Measurements from ENCODE around the gene FGGY.

The FGGY gene

GRCh38 chr1:59683197-59683596, 386.3 kb downstream of the FGGY start:
- TF ChIP-seq CTCF (conservative IDR thresholded peaks at IDR 0.05), result no peak
- H3K27ac ChIP-seq, result no peak overlapping the region

- no peak overlapping the region for H3K27ac ChIP-seq
- no peak for TF ChIP-seq CTCF (conservative IDR thresholded peaks at IDR 0.05)
Observed at GRCh38 chr1:59684698-59685097, 387.8 kb downstream of the FGGY start.

GRCh38 chr1:59685101-59685500, 388.2 kb downstream of the FGGY start:
- TF ChIP-seq CTCF (conservative IDR thresholded peaks at IDR 0.05), result no peak
- H3K27ac ChIP-seq, result no peak overlapping the region

- H3K27ac ChIP-seq, result peak overlapping the region; percentile 42; the same call in 1 of the 2 replicates
Observed at GRCh38 chr1:59685666-59686065, 388.8 kb downstream of the FGGY start.

GRCh38 chr1:59686170-59686569, 389.3 kb downstream of the FGGY start:
- H3K27ac ChIP-seq, result peak overlapping the region; percentile 42; the same call in 1 of the 2 replicates
- no peak for TF ChIP-seq CTCF (conservative IDR thresholded peaks at IDR 0.05)

More at GRCh38 chr1:59685666-59686065, 388.8 kb downstream of the FGGY start:
- no peak for TF ChIP-seq CTCF (conservative IDR thresholded peaks at IDR 0.05)

- peak overlapping the region; percentile 42; the same call in 1 of the 2 replicates for H3K27ac ChIP-seq
- TF ChIP-seq CTCF (conservative IDR thresholded peaks at IDR 0.05), result no peak
Observed at GRCh38 chr1:59686574-59686973, 389.7 kb downstream of the FGGY start.

- TF ChIP-seq CTCF (conservative IDR thresholded peaks at IDR 0.05), result no peak
Observed at GRCh38 chr1:59687081-59687480, 390.2 kb downstream of the FGGY start.

More at GRCh38 chr1:59687081-59687480, 390.2 kb downstream of the FGGY start:
- H3K27ac ChIP-seq, result peak overlapping the region; percentile 42; the same call in 1 of the 2 replicates

Measured in VCaP (cell line).